Endothelial cell (in vitro differentiated cells): ENCODE data around the gene DMD. TPM values are rescaled to one million over a fixed set of nuclear protein-coding genes. Genes with fewer than 3 reads are reported as not detected.
"Not testable (repeated sequence)": the region's sequence is repeated elsewhere in the genome, so short reads cannot be mapped to it uniquely, and the experiment has no call there.

Experiments used
- DNase-seq: peaks from one replicate; pipeline ENCODE4 v3.0.0; 2021; ENCODE audit warnings: low spot score
- H3K27ac Mint-ChIP-seq: one replicate; pipeline ENCODE4 v1.8.0; 2021; ENCODE audit warnings: mixed read lengths, inconsistent platforms; ENCODE audit not compliant: unreplicated experiment
- H3K27me3 Mint-ChIP-seq: one replicate; pipeline ENCODE4 v1.8.0; 2021; ENCODE audit warnings: mild to moderate bottlenecking, moderate library complexity, mixed read lengths, inconsistent platforms; ENCODE audit not compliant: unreplicated experiment
- H3K36me3 Mint-ChIP-seq: one replicate; pipeline ENCODE4 v1.8.0; 2021; ENCODE audit warnings: mild to moderate bottlenecking, low read depth, mixed read lengths, inconsistent platforms; ENCODE audit not compliant: unreplicated experiment
- H3K4me1 Mint-ChIP-seq: one replicate; pipeline ENCODE4 v1.8.0; 2021; ENCODE audit warnings: mild to moderate bottlenecking, mixed read lengths, inconsistent platforms; ENCODE audit not compliant: unreplicated experiment
- H3K4me3 Mint-ChIP-seq: one replicate; pipeline ENCODE4 v1.8.0; 2021; ENCODE audit warnings: mild to moderate bottlenecking, mixed read lengths, inconsistent platforms; ENCODE audit not compliant: unreplicated experiment
- H3K9me3 Mint-ChIP-seq: one replicate; pipeline ENCODE4 v1.8.0; 2021; ENCODE audit warnings: mixed read lengths, inconsistent platforms; ENCODE audit not compliant: unreplicated experiment
- CTCF ChIP-seq: fragments of 200-600 bp; sonication (generic); IDR thresholded peaks from one replicate; pipeline ENCODE4 v1.5.0; 2021; ENCODE audit warnings: antibody characterized with exemption; ENCODE audit not compliant: unreplicated experiment
- total RNA-seq: library from RNA; stranded (reverse); fragmentation: NEBNext Ultra II Directional; extraction: Animal tissue kit (Norgen Biotek cat#: 25700); gene quantifications from one replicate; pipeline ENCODE4 v1.2.1, GENCODE V29; 2021; ENCODE audit not compliant: unreplicated experiment

Gene DMD
- total RNA-seq, 1 donor from 2014 or later: 5.5 TPM

GRCh38 chrX:31969714-31970113 lies 1241.6 kb downstream of the DMD start:
- Mint-ChIP-seq H3K36me3 (no peaks in the 10 kb centered on the region), H3K9me3 (no peaks in the 10 kb centered on the region), H3K27me3 (no peaks in the 10 kb centered on the region), H3K4me1 (no peaks in the 10 kb centered on the region), H3K27ac (no peak overlapping the region), H3K4me3 (no peak overlapping the region)
- no peak for TF ChIP-seq CTCF
- no peak for DNase-seq

GRCh38 chrX:31962256-31962655 lies 1249.1 kb downstream of the DMD start:
- Mint-ChIP-seq H3K4me1 (no peaks in the 10 kb centered on the region), H3K27me3 (no peaks in the 10 kb centered on the region), H3K9me3 (no peaks in the 10 kb centered on the region), H3K27ac (no peak overlapping the region), H3K36me3 (no peaks in the 10 kb centered on the region), H3K4me3 (no peak overlapping the region)
- no peak for TF ChIP-seq CTCF
- DNase-seq: no peak

- H3K4me1 Mint-ChIP-seq: no peaks in the 10 kb centered on the region
- no peak for TF ChIP-seq CTCF
- no peaks in the 10 kb centered on the region for H3K9me3 Mint-ChIP-seq
- no peaks in the 10 kb centered on the region for H3K27me3 Mint-ChIP-seq
- DNase-seq: no peak
- no peaks in the 10 kb centered on the region for H3K36me3 Mint-ChIP-seq
- H3K27ac Mint-ChIP-seq: no peak overlapping the region
- H3K4me3 Mint-ChIP-seq: no peak overlapping the region
Measured at GRCh38 chrX:31934842-31935370, 1276.4 kb downstream of the DMD start.

GRCh38 chrX:31934015-31934414 lies 1277.3 kb downstream of the DMD start:
- no peaks in the 10 kb centered on the region for H3K9me3 Mint-ChIP-seq
- H3K4me3 Mint-ChIP-seq: no peak overlapping the region
- DNase-seq: no peak
- H3K27ac Mint-ChIP-seq: no peak overlapping the region
- no peaks in the 10 kb centered on the region for H3K27me3 Mint-ChIP-seq
- no peak for TF ChIP-seq CTCF
- no peaks in the 10 kb centered on the region for H3K4me1 Mint-ChIP-seq
- no peaks in the 10 kb centered on the region for H3K36me3 Mint-ChIP-seq

- H3K4me1 Mint-ChIP-seq: no peaks in the 10 kb centered on the region
- H3K4me3 Mint-ChIP-seq: no peak overlapping the region
- no peaks in the 10 kb centered on the region for H3K27me3 Mint-ChIP-seq
- H3K36me3 Mint-ChIP-seq: no peaks in the 10 kb centered on the region
- H3K9me3 Mint-ChIP-seq: no peaks in the 10 kb centered on the region
- no peak for TF ChIP-seq CTCF
- DNase-seq: no peak
- H3K27ac Mint-ChIP-seq: no peak overlapping the region
Measured at GRCh38 chrX:31932769-31933168, 1278.6 kb downstream of the DMD start.

GRCh38 chrX:31932320-31932719 lies 1279.0 kb downstream of the DMD start:
- H3K4me1 Mint-ChIP-seq, DNase-seq, H3K4me3 Mint-ChIP-seq, H3K9me3 Mint-ChIP-seq, H3K27me3 Mint-ChIP-seq, H3K36me3 Mint-ChIP-seq, H3K27ac Mint-ChIP-seq: not testable (repeated sequence)
